ENCODE measurements around the gene CTIF.

DNA sequence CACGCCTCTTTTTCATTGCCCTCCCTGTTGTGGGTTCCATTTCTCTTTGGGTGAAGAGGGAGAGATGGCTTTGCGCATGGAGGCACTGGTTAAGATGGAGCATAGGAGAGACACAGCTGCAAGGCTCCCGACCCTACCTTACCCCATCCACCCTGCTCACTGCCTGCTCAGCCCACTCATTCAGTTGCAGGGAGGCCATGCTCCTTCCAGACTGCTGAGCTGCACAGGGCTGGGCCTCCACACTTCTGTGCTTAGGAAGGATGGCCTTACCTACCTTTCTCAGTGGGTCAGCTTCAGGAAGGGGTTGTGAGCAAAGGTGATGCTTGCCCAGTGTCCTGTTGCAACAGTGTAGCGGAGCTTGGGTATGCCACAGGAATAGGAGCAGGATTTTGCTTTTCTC, 127.8 kb downstream of the CTIF start:
- TF ChIP-seq, protein P1, sequence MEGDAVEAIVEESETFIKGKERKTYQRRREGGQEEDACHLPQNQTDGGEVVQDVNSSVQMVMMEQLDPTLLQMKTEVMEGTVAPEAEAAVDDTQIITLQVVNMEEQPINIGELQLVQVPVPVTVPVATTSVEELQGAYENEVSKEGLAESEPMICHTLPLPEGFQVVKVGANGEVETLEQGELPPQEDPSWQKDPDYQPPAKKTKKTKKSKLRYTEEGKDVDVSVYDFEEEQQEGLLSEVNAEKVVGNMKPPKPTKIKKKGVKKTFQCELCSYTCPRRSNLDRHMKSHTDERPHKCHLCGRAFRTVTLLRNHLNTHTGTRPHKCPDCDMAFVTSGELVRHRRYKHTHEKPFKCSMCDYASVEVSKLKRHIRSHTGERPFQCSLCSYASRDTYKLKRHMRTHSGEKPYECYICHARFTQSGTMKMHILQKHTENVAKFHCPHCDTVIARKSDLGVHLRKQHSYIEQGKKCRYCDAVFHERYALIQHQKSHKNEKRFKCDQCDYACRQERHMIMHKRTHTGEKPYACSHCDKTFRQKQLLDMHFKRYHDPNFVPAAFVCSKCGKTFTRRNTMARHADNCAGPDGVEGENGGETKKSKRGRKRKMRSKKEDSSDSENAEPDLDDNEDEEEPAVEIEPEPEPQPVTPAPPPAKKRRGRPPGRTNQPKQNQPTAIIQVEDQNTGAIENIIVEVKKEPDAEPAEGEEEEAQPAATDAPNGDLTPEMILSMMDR (IDR thresholded peaks at IDR 0.05), result no peak
- no peak for TF ChIP-seq POLR2A (IDR thresholded peaks at IDR 0.05)
